GM12878 (cell line): Measurements from ENCODE around the gene UFD1. TPM values are rescaled to one million over a fixed set of nuclear protein-coding genes. Genes with fewer than 3 reads are reported as not detected.

ENCODE experiments used
- ATAC-seq: fragments of 200-7000 bp; cut with Tn5 transposase; 3 replicates; pipeline ENCODE4 v1.9.1; 2020; ENCODE audit warnings: mild to moderate bottlenecking, moderate library complexity
- BruUV-seq: library from RNA; stranded (reverse); fragments of 400-500 nt; replicated peaks from 2 replicates; lab custom pipeline; 2021; lab: Mats Ljungman, UMichigan
- CTCF ChIA-PET: fragments of 300-600 bp; sonication (Branson Sonifier 250); formaldehyde crosslinking; extraction: SDS; loops from one replicate; lab custom pipeline; 2021; ENCODE audit warnings: inconsistent platforms; lab: Yijun Ruan, JAX
- POLR2A ChIA-PET: fragments of 350-600 bp; formaldehyde crosslinking; extraction: SDS; loops from one replicate; lab custom pipeline; 2021; ENCODE audit warnings: inconsistent platforms; lab: Charles Lee
- RAD21 ChIA-PET: fragments of 300-600 bp; sonication (Branson Sonifier 250); formaldehyde crosslinking; loops from one replicate; lab custom pipeline; 2023; ENCODE audit warnings: antibody characterized with exemption; ENCODE audit not compliant: unreplicated experiment; lab: Charles Lee
- SMC1A ChIA-PET: fragments of 300-600 bp; sonication (Branson Sonifier 250); formaldehyde crosslinking; loops from one replicate; lab custom pipeline; 2023; ENCODE audit not compliant: unreplicated experiment, uncharacterized antibody; lab: Charles Lee
- DNase-seq: peaks from one replicate; pipeline ENCODE4 v3.0.0-alpha.2; 2011; ENCODE audit warnings: low read depth, low spot score
- FAIRE-seq: peaks from 3 replicates; lab custom pipeline; 2011; peaks lifted over from hg19 to GRCh38; lab: Jason Lieb, UNC
- H2AFZ ChIP-seq: 2 replicates; pipeline ENCODE4 v1.6.0; 2011; ENCODE audit warnings: low read depth, low read length, control low read depth; ENCODE audit not compliant: control insufficient read depth
- H3K27ac ChIP-seq: 2 replicates; pipeline ENCODE4 v1.5.1; 2011; ENCODE audit warnings: control low read depth; ENCODE audit not compliant: control insufficient read depth, insufficient read depth
- H3K27me3 ChIP-seq, 2 experiments: replicated peaks in 1 of 2; 2 replicates each; pipeline versions ENCODE4 v1.6.0 to v1.6.1; 2011; ENCODE audit warnings: low read length in 1 of 2; ENCODE audit not compliant: control insufficient read depth in 2 of 2, insufficient read depth in 2 of 2
- H3K36me3 ChIP-seq, 2 experiments: 2 replicates each; pipeline ENCODE4 v1.5.1; 2011; ENCODE audit warnings: low read length in 1 of 2; ENCODE audit not compliant: control insufficient read depth in 2 of 2, insufficient read depth in 2 of 2
- H3K4me1 ChIP-seq: 2 replicates; pipeline ENCODE4 v1.6.1; 2011; ENCODE audit warnings: mild to moderate bottlenecking, low read length, moderate library complexity, mixed read lengths; ENCODE audit not compliant: control insufficient read depth, insufficient read depth
- H3K4me2 ChIP-seq: 2 replicates; pipeline ENCODE4 v1.6.0; 2011; ENCODE audit warnings: control low read depth; ENCODE audit not compliant: control insufficient read depth, insufficient read depth
- H3K4me3 ChIP-seq: fragments of 200-600 bp; sonication (generic); 2 replicates; pipeline ENCODE4 v1.5.1; 2016
- H3K79me2 ChIP-seq: 2 replicates; pipeline ENCODE4 v1.6.0; 2011; ENCODE audit warnings: low read length; ENCODE audit not compliant: control insufficient read depth, insufficient read depth
- H3K9ac ChIP-seq: 2 replicates; pipeline ENCODE4 v1.8.0; 2011; ENCODE audit warnings: low read length, control low read depth, mixed read lengths; ENCODE audit not compliant: control insufficient read depth, insufficient read depth
- H3K9me3 ChIP-seq: replicated peaks from 3 replicates; pipeline ENCODE4 v1.5.1; 2011; ENCODE audit warnings: mild to moderate bottlenecking, low read length; ENCODE audit not compliant: control insufficient read depth, insufficient read depth
- H4K20me1 ChIP-seq: 2 replicates; pipeline ENCODE4 v1.6.0; 2011; ENCODE audit not compliant: control insufficient read depth, insufficient read depth
- CHD1 ChIP-seq: IDR thresholded peaks from 2 replicates; pipeline ENCODE4 v1.6.1; 2012; ENCODE audit warnings: low read depth, low read length, improper control_type of control experiment
- ETV6 ChIP-seq, 2 experiments: fragments of 450-650 bp in 1 of 2; IDR thresholded peaks in 1 of 2; conservative IDR thresholded peaks in 1 of 2; 2 replicates each; pipeline ENCODE4 v1.6.1; 2014; ENCODE audit warnings: antibody characterized with exemption in 1 of 2, borderline replicate concordance in 1 of 2, low read depth in 1 of 2, mild to moderate bottlenecking in 1 of 2, moderate library complexity in 1 of 2
- JUNB ChIP-seq: IDR thresholded peaks from 2 replicates; pipeline ENCODE4 v1.6.1; 2016; ENCODE audit warnings: antibody characterized with exemption, mild to moderate bottlenecking
- LARP7 ChIP-seq: fragments of 450-650 bp; IDR thresholded peaks from 2 replicates; pipeline ENCODE4 v1.6.1; 2017; ENCODE audit warnings: mild to moderate bottlenecking
- MEF2A ChIP-seq: IDR thresholded peaks from 2 replicates; pipeline ENCODE4 v1.6.1; 2011; ENCODE audit warnings: low read depth, mild to moderate bottlenecking, low read length, moderate library complexity; ENCODE audit not compliant: insufficient read depth
- NKRF ChIP-seq: fragments of 450-650 bp; conservative IDR thresholded peaks from 2 replicates; pipeline ENCODE4 v1.6.1; 2017; ENCODE audit warnings: mild to moderate bottlenecking, moderate library complexity
- POLR2AphosphoS5 ChIP-seq: IDR thresholded peaks from 2 replicates; pipeline ENCODE4 v1.6.1; 2011; ENCODE audit warnings: mild to moderate bottlenecking, low read length, inconsistent platforms
- SPI1 ChIP-seq: IDR thresholded peaks from 2 replicates; pipeline ENCODE4 v1.6.1; 2011; ENCODE audit warnings: low read depth, mild to moderate bottlenecking, low read length, moderate library complexity, borderline replicate concordance; ENCODE audit not compliant: insufficient read depth
- TARDBP ChIP-seq: IDR thresholded peaks from 2 replicates; pipeline ENCODE4 v1.6.1; 2016; ENCODE audit warnings: borderline replicate concordance
- WRNIP1 ChIP-seq: IDR thresholded peaks from 2 replicates; pipeline ENCODE4 v1.6.1; 2011; ENCODE audit warnings: low read depth, low read length, improper control_type of control experiment, borderline replicate concordance
- ZBTB33 ChIP-seq: fragments of 450-650 bp; IDR thresholded peaks from 2 replicates; pipeline ENCODE4 v1.6.1; 2017; ENCODE audit warnings: mild to moderate bottlenecking
- ZSCAN29 ChIP-seq: fragments of 450-650 bp; IDR thresholded peaks from 2 replicates; pipeline ENCODE4 v1.6.1; 2017; ENCODE audit warnings: mild to moderate bottlenecking, moderate library complexity
- WGBS: methylation state at CpG from one replicate; pipeline ENCODE4 v1.1.6; 2016; ENCODE audit warnings: low lambda C conversion rate; ENCODE audit not compliant: insufficient replicate concordance, insufficient coverage; ENCODE audit errors: missing lambda C conversion rate; 5-methylcytosine and 5-hydroxymethylcytosine counted together
- in situ Hi-C: fragments of 300-500 bp; cut with MboI; formaldehyde crosslinking; loops from 9 replicates; pipeline ENCODE4 v1.14.3; 2018; ENCODE audit warnings: mixed read lengths
- intact Hi-C: fragments of 100-400 bp; cut with micrococcal nuclease; formaldehyde crosslinking; loops from one replicate; pipeline ENCODE4 v1.14.2; 2022; ENCODE audit not compliant: unreplicated experiment
- polyA plus RNA-seq, 11 experiments: library from polyadenylated mRNA; depleted of rRNA in 4 of 11; unstranded in 6 of 11; stranded (reverse) in 5 of 11; fragments of >200 nt; fragmentation: Nextera tagmentation in 4 of 11; fragmentation: Illumina TruSeq in 1 of 11; extraction: Ambion mirVana in 4 of 11; extraction: Trizol in 1 of 11; gene quantifications; 1 replicate in 1 of 11; 2 replicates in 10 of 11; pipeline versions ENCODE4 v1.2.1 to v1.2.3, GENCODE V29; 2011 to 2016; ENCODE audit warnings: inconsistent platforms in 2 of 11, missing spikeins in 2 of 11, low read depth in 1 of 11
- total RNA-seq, 4 experiments: library from RNA; depleted of rRNA in 3 of 4; stranded (reverse); fragments of >200 nt in 3 of 4; fragmentation: Illumina TruSeq in 1 of 4; extraction: Trizol in 1 of 4; gene quantifications; 2 replicates each; pipeline versions ENCODE4 v1.2.1 to v1.2.3, GENCODE V29; 2013 to 2021
- TF ChIP-seq, protein P1 (sequence below): IDR thresholded peaks from 2 replicates; pipeline ENCODE4 v1.6.1; 2012; ENCODE audit warnings: low read depth, low read length, improper control_type of control experiment
- TF ChIP-seq, protein P2 (sequence below): fragments of 450-650 bp; IDR thresholded peaks from 2 replicates; pipeline ENCODE4 v1.6.1; 2016; ENCODE audit warnings: mild to moderate bottlenecking

UFD1 gene
- total and polyA plus RNA-seq, 10 of the 15 experiments (the other 5 are each of a cell fraction or from before 2014, with no cell fraction given) = 67.2 to 143 (median 117) TPM

DNA sequence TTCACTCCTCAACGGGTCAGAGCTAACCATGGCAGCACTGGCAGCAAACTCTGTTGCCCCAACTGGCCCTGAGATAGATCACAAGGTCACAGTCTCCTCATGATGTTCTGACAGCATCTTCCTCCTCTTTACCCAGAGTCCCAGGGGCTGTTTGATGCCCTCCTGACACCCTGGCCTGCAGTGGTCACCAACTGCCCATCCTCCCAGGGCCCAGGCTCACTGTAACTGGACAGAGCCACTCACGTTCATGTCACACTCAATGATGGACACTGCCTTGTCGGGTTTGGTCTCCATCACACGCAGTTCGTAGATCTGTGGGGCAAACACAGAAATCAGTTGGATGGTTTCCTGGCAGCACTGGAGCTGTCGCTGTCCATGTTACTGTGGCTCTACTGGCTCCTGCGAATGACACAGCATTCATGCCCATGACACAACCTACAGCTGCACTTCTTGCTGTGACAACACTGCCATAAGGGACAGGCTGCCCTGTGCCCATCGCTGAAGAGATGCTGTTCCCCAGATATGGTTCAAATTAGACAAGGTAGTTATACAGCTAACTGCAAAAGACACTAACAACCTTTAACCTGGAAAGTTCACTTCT lies 21.1 kb downstream of the UFD1 start:
- no peaks in the 10 kb centered on the region for H4K20me1 ChIP-seq
- H3K27me3 ChIP-seq = no peaks in the 10 kb centered on the region
- CTCF ChIA-PET = interaction anchor here (1.4 to 1.7 kb wide), 2 partner anchors 20 to 275 kb away, joined by 4 to 5 read pairs; no protein-coding TSS in a partner anchor
- in situ Hi-C loops = no loop called here
- RAD21 ChIA-PET = no interaction called here
- no peak overlapping the region for H3K4me2 ChIP-seq
- H3K36me3 ChIP-seq = peaks cover 28 to 34% of the 10 kb centered on the region in 2 experiments; a peak in 3 of 4 replicates
- H3K4me3 ChIP-seq = no peak overlapping the region
- ATAC-seq (no peak), DNase-seq (no peak)
- SMC1A ChIA-PET = no interaction called here
- no peaks in the 10 kb centered on the region for H3K9me3 ChIP-seq
- TF ChIP-seq ZSCAN29 (no peak), NKRF (no peak), MEF2A (no peak), SPI1 (no peak), JUNB (no peak), WRNIP1 (no peak), ZBTB33 (no peak), CHD1 (no peak), TARDBP (no peak), ETV6 (conservative IDR thresholded peaks at IDR 0.05 in 1 of 2, IDR thresholded peaks at IDR 0.05 in 1 of 2; ENCODE audit: borderline replicate concordance in 1 of 2, low read depth in 1 of 2) (no peak), POLR2AphosphoS5 (no peak), LARP7 (no peak)
- TF ChIP-seq, protein P1, sequence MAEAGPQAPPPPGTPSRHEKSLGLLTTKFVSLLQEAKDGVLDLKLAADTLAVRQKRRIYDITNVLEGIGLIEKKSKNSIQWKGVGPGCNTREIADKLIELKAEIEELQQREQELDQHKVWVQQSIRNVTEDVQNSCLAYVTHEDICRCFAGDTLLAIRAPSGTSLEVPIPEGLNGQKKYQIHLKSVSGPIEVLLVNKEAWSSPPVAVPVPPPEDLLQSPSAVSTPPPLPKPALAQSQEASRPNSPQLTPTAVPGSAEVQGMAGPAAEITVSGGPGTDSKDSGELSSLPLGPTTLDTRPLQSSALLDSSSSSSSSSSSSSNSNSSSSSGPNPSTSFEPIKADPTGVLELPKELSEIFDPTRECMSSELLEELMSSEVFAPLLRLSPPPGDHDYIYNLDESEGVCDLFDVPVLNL = no peak
- TF ChIP-seq, protein P2, sequence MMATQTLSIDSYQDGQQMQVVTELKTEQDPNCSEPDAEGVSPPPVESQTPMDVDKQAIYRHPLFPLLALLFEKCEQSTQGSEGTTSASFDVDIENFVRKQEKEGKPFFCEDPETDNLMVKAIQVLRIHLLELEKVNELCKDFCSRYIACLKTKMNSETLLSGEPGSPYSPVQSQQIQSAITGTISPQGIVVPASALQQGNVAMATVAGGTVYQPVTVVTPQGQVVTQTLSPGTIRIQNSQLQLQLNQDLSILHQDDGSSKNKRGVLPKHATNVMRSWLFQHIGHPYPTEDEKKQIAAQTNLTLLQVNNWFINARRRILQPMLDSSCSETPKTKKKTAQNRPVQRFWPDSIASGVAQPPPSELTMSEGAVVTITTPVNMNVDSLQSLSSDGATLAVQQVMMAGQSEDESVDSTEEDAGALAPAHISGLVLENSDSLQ = no peak
- TF ChIP-seq, all 136 proteins: peak for 0
- no peaks in the 10 kb centered on the region for H3K79me2 ChIP-seq
- H3K4me1 ChIP-seq = no peaks in the 10 kb centered on the region
- FAIRE-seq = no peak
- no TSS peak for BruUV-seq
- intact Hi-C loops = no loop called here
- POLR2A ChIA-PET = no interaction called here
- WGBS = 98% methylated on average over 8 of the region's 8 CpGs
- no peak overlapping the region for H2AFZ ChIP-seq
- no peak overlapping the region for H3K9ac ChIP-seq
- H3K27ac ChIP-seq = no peak overlapping the region
